Smooth muscle cell (in vitro differentiated cells): Measurements from ENCODE around the gene AUTS2. TPM values are rescaled to one million over a fixed set of nuclear protein-coding genes. Genes with fewer than 3 reads are reported as not detected.

Experiments
- DNase-seq: peaks from one replicate; lab custom pipeline; 2025; ENCODE audit not compliant: unreplicated experiment; lab: John Stamatoyannopoulos, UW
- H2AFZ ChIP-seq: fragments of 200-600 bp; sonication (generic); 2 replicates; pipeline ENCODE4 v1.6.0; 2016; ENCODE audit warnings: antibody characterized with exemption, low read depth, mild to moderate bottlenecking
- H3F3A ChIP-seq: fragments of 200-600 bp; sonication (generic); 2 replicates; pipeline ENCODE4 v1.6.0; 2017; ENCODE audit warnings: antibody characterized with exemption, low read depth
- H3K27ac ChIP-seq: fragments of 200-600 bp; sonication (generic); 2 replicates; pipeline ENCODE4 v1.5.1; 2016; ENCODE audit warnings: low read depth, mild to moderate bottlenecking
- H3K27me3 ChIP-seq: fragments of 200-600 bp; sonication (generic); 2 replicates; pipeline ENCODE4 v1.6.1; 2016; ENCODE audit warnings: low read depth, mild to moderate bottlenecking
- H3K36me3 ChIP-seq: fragments of 200-600 bp; sonication (generic); 2 replicates; pipeline ENCODE4 v1.5.1; 2016; ENCODE audit warnings: low read depth
- H3K4me1 ChIP-seq: fragments of 200-600 bp; sonication (generic); 2 replicates; pipeline ENCODE4 v1.5.1; 2016; ENCODE audit warnings: low read depth
- H3K4me2 ChIP-seq: fragments of 200-600 bp; sonication (generic); 2 replicates; pipeline ENCODE4 v1.6.0; 2016; ENCODE audit warnings: mild to moderate bottlenecking
- H3K4me3 ChIP-seq: fragments of 200-600 bp; sonication (generic); 2 replicates; pipeline ENCODE4 v1.5.1; 2016; ENCODE audit warnings: mild to moderate bottlenecking
- H3K79me2 ChIP-seq: fragments of 200-600 bp; sonication (generic); 2 replicates; pipeline ENCODE4 v1.6.0; 2016; ENCODE audit warnings: low read depth, mild to moderate bottlenecking
- H3K9ac ChIP-seq: fragments of 200-600 bp; sonication (generic); 2 replicates; pipeline ENCODE4 v1.6.0; 2016; ENCODE audit warnings: low read depth
- H3K9me3 ChIP-seq: fragments of 200-600 bp; sonication (generic); replicated peaks from 2 replicates; pipeline ENCODE4 v1.5.1; 2016; ENCODE audit warnings: low read depth
- H4K20me1 ChIP-seq: fragments of 200-600 bp; sonication (generic); 2 replicates; pipeline ENCODE4 v1.6.0; 2016; ENCODE audit warnings: low read depth
- CTCF ChIP-seq: fragments of 200-600 bp; sonication (generic); IDR thresholded peaks from 2 replicates; pipeline ENCODE4 v1.5.1; 2017; ENCODE audit warnings: borderline replicate concordance, mild to moderate bottlenecking, antibody characterized with exemption; ENCODE audit not compliant: insufficient read depth, poor library complexity, severe bottlenecking
- WGBS: methylation state at CpG from one replicate; pipeline ENCODE4 v1.1.7; 2016; ENCODE audit warnings: low lambda C conversion rate; 5-methylcytosine and 5-hydroxymethylcytosine counted together
- polyA plus RNA-seq: library from polyadenylated mRNA; unstranded; fragments of >200 nt; fragmentation: Nextera tagmentation; extraction: Ambion mirVana; gene quantifications from 2 replicates; pipeline ENCODE4 v1.2.1, GENCODE V29; 2016
- total RNA-seq: library from RNA; depleted of rRNA; stranded (reverse); fragments of >200 nt; gene quantifications from 2 replicates; pipeline ENCODE4 v1.2.3, GENCODE V29; 2014

Gene AUTS2
- total and polyA plus RNA-seq, 2 experiments from 2014 or later, result 6.5 to 8.6 TPM

GRCh38 chr7:70665997-70666396 is 1067.7 kb downstream of the AUTS2 start:
- H3K27me3 ChIP-seq, result peaks cover 2% of the 10 kb centered on the region
- H3K79me2 ChIP-seq, result no peaks in the 10 kb centered on the region
- TF ChIP-seq CTCF, result no peak
- peaks cover 16% of the 10 kb centered on the region for H3K4me1 ChIP-seq
- H3K9me3 ChIP-seq, result no peaks in the 10 kb centered on the region
- DNase-seq, result no peak
- no peak overlapping the region for H3K9ac ChIP-seq
- H4K20me1 ChIP-seq, result no peaks in the 10 kb centered on the region
- H3K4me2 ChIP-seq, result no peak overlapping the region
- no peaks in the 10 kb centered on the region for H3K36me3 ChIP-seq
- no peak overlapping the region for H2AFZ ChIP-seq
- H3K4me3 ChIP-seq, result no peak overlapping the region
- WGBS, result 80% methylated on average over 2 of the region's 2 CpGs
- no peaks in the 10 kb centered on the region for H3F3A ChIP-seq
- no peak overlapping the region for H3K27ac ChIP-seq

GRCh38 chr7:70667406-70667805 is 1069.1 kb downstream of the AUTS2 start:
- Histone ChIP-seq H3K36me3 (no peaks in the 10 kb centered on the region), H3K27ac (no peak overlapping the region), H3K27me3 (peaks cover 2% of the 10 kb centered on the region), H3K4me1 (peaks cover 11% of the 10 kb centered on the region), H3F3A (no peaks in the 10 kb centered on the region), H3K9ac (no peak overlapping the region), H2AFZ (no peak overlapping the region), H3K79me2 (no peaks in the 10 kb centered on the region), H3K4me2 (no peak overlapping the region), H4K20me1 (no peaks in the 10 kb centered on the region), H3K9me3 (no peaks in the 10 kb centered on the region), H3K4me3 (no peak overlapping the region)
- no peak for TF ChIP-seq CTCF
- DNase-seq, result no peak
- 98% methylated on average over 2 of the region's 2 CpGs for WGBS

- Histone ChIP-seq H3K4me1 (peaks cover 7% of the 10 kb centered on the region), H2AFZ (no peak overlapping the region)
Measured at GRCh38 chr7:70668606-70669358, 1070.5 kb downstream of the AUTS2 start.

More at GRCh38 chr7:70668606-70669358, 1070.5 kb downstream of the AUTS2 start:
- 80% methylated on average over 16 of the region's 16 CpGs for WGBS
- DNase-seq, result no peak
- H3K27me3 ChIP-seq, result peaks cover 2% of the 10 kb centered on the region
- H4K20me1 ChIP-seq, result no peaks in the 10 kb centered on the region
- H3K4me3 ChIP-seq, result no peak overlapping the region
- no peaks in the 10 kb centered on the region for H3K9me3 ChIP-seq
- H3K4me2 ChIP-seq, result no peak overlapping the region
- H3F3A ChIP-seq, result no peaks in the 10 kb centered on the region
- TF ChIP-seq CTCF, result no peak
- no peaks in the 10 kb centered on the region for H3K36me3 ChIP-seq
- H3K9ac ChIP-seq, result no peak overlapping the region
- H3K79me2 ChIP-seq, result no peaks in the 10 kb centered on the region
- no peak overlapping the region for H3K27ac ChIP-seq
